ENCODE results near the gene METTL27.
"Not testable (repeated sequence)": the region's sequence is repeated elsewhere in the genome, so short reads cannot be mapped to it uniquely, and the experiment has no call there.

METTL27 gene

DNA sequence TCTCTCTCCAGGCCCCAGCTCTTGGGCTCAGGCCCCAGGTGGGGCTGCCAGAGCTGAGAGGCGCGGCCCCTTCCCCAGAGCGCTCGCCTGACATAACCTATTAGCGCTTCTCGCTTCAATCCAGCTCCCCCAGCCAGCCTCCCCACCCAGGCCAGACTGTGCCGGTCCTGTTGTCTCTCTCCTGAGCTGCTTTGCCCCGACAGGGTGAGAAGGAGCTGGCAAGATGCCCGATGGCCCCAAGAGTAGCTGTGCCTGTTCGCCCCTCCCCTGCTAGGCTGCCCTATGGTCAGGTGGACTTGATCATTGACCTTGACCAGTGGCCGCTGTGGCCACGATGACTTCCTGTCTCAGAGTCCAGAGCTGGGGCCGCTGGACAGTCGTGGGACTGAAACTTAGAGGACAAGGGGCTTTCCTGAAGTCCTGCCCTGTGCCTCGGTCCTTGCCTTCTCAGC lies 27.8 kb upstream of the METTL27 start:
- DNase-seq (ENCODE audit: extremely low read depth in 1 of 2, low read depth in 1 of 2), result no peak

DNA sequence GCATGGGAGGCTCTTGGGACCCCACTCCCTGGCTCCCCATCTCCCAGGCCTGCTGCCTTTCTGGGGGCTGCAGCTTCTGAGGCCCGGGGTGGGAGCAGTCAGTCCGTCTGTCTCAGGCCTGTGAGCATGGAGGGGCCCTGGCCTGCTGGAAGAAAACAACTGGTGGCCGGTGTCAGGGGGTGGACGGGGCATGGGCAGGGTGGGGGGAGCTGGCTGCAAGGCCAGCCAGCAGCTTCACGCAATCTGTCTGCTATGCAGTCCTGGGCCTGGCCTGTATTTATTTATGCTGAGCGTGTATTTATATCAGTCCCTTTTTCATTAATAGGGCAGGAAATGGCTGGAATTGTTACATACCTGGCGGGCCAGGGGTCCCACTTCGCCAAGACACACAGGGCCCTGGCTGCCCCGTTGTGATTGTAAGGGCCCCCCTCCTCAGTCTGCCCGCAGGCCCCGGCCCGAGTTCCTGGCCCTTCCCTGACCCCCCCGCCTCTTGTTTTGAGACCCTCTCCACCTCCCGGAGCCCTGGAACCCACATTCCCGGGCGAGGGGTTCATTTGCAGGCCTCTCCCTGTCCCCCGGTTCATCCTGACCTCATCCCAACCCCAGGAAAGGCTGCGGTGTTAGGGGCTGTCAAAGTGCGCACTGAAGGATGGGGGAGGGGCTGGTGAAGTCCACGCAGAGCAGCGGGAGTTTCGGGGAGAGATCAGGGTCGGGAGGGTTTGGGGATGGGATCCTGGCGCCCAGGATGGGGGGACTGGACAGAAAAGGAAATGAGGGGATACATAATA lies 26.9 kb upstream of the METTL27 start:
- DNase-seq (ENCODE audit: extremely low read depth in 1 of 2, low read depth in 1 of 2), result no peak

DNA sequence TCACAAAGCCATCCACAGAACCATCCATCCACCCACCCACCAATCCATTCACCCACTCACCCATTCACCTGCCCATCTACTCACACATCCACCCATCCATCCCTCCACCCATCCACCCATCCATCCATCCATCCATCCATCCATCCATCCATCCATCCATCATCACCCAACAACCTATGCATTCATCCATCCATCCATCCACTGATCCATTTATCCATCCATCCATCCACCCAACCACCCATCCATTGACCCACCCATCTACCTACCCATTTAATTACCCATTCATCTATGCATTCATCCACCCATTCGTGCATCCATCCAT lies 24.1 kb upstream of the METTL27 start:
- no peak for DNase-seq (ENCODE audit: extremely low read depth in 1 of 2, low read depth in 1 of 2)

DNA sequence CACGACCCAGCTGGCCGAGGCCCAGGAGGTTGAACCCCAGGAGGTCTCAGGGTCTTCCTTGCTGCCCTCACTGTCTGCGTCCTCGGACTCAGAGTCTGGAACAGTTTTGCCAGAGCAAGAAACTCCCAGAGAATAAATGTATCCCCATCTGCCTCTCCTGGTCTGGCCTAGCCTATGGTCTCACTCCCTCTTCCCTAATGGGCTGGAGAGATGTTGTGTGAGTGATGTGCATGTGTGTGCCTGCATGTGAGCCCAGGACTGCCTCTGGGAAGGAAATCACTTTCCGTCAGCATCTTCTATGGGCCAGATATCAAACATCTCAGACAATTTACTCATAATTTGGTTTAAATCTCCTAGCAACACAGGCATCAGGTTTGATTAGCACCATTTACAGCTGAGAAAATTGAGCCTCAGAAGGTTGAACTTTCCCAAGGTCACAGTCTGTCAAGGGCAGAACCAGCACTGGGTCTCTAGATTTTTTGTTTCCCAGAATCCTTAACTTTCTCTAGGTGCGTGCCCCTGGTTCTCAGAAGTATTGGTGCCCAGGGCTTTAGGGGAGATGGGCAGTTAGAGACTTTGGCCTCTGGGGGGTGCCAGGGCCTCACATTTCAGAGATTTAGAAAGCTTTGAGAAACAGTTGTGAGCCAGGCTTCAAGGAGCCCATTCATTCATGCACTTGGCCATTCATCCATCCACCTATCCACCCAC lies 23.6 kb upstream of the METTL27 start:
- DNase-seq (ENCODE audit: extremely low read depth in 1 of 2, low read depth in 1 of 2), result no peak

DNA sequence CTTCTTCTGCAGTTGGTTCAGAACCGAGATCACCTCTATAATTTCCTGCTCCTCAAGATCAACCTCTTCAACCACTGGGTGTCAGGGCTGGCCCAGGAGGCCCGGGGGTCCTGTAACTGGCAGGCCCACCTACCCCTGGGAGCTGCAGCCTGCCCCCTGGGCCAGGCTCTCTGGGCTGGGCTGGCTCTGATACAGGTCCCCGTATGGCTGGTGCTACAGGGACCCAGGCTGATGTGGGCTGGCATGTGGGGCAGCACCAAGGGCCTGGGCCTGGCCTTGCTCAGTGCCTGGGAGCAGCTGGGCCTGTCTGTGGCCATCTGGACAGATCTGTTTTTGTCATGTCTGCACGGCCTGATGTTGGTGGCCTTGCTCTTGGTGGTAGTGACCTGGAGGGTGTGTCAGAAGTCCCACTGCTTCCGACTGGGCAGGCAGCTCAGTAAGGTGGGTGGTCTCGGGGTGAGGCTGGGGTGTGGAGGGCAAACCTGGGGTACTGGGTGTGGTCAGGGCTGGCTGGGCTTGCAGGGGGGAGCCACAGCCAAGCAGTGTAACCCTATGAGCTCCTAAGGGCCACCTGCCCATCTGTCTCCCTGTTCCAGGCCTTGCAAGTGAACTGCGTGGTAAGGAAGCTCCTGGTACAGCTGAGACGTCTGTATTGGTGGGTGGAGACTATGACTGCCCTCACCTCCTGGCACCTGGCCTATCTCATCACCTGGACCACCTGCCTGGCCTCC lies 22.8 kb upstream of the METTL27 start:
- no peak for DNase-seq (ENCODE audit: extremely low read depth in 1 of 2, low read depth in 1 of 2)

DNA sequence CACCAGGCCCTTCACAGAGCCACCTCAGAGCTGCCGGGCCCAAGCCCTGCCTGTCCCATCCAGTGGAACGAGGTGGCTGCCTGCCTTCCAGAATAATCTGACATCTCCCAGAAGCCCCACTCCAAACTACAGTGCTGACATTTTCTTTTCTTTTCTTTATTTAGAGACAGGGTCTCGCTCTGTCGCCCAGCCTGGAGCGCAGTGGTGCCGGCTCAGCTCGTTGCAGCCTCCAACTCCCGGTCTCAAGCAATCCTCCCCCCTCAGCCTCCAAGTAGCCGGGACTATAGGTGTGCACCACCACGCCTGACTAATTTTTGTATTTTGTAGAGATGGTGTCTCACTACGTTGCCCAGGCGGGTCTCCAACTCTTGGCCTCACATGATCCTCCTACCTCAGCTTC lies 19.0 kb upstream of the METTL27 start:
- no peak for DNase-seq (ENCODE audit: extremely low read depth in 1 of 2, low read depth in 1 of 2)

DNA sequence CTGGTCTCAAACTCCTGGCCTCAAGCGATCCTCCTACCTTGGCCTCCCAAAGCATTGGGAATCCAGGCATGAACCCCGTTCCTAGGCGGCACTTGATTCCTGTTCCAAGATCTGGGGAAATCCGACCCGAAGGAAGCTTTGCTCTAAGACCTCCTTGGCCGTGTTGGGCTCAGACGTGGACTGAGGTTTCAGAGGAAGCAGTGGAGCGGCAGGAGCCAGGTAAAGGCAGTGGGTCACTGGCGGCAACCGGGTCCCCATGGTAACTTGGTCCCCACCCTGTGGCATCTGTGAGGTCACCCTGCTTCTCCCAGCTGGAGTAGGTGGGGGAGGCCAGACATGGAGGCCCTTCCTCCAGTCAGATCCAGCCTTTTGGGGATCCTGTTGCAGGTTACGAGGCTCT lies 18.5 kb upstream of the METTL27 start, which contains the start of gene TMEM270:
TMEM270 (plus strand) TSS at position 301 of the 400 bp plus-strand sequence; CDS start at position 337, 36 bp downstream.
- no peak for DNase-seq (ENCODE audit: extremely low read depth in 1 of 2, low read depth in 1 of 2)

DNA sequence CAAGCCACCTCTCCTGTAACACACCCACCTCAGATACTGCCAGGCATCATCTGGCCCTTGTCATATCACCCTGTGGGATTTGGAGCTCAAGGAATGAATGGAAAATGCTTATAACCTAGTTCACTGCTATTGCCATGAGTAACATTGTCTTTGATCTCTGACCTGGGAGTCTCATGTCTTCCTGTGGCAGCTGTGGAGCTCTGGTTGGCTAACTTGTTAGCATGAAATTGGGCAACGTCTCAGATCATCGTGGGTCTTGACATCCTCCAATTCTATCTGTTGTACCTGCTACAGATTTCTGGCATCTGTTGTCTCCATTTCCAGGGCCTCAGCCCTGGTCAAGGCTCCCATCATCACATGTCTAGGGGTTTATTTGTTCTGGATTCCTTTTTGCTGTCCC lies 16.5 kb upstream of the METTL27 start:
- DNase-seq (ENCODE audit: extremely low read depth in 1 of 2, low read depth in 1 of 2), result no peak

DNA sequence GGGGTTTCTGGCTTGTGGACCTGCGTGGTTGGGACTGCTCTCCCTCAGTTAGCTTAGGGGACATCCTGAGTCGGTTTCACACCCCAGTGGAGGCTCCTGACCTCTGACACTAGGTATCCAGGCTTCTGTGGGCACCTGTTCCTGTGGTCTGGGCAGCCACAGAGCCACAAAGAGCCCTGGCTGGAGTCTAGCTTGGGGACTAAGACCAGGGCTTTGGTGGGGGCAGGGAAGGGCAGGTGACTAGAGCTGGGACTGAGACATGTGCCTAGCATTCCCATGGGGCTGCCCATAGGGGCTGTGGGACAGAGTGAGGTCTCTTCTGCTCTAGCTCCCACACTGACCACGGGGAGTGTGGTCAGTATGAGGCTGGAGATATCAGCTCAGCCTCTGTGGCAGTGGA lies 14.6 kb upstream of the METTL27 start:
- no peak for DNase-seq (ENCODE audit: extremely low read depth in 1 of 2, low read depth in 1 of 2)

DNA sequence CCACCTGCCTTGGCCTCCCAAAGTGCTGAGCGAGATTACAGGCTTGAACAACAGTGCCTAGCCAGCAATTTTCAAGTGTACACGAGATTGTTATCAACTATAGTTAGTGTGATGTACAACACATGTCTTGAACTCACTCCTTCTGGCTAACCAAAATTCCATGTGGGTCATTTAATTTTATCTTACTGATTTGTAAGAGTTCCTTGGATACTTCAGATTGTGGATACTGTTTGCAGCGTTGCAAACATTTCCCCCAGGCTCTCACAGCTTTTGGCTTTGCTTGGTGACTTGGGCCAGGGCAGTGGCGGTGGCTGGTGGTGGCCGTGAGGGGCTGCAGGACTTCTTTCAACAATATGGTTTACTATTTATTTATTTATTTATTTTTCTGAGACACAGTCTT lies 10.2 kb upstream of the METTL27 start:
- DNase-seq (ENCODE audit: extremely low read depth in 1 of 2, low read depth in 1 of 2), result no peak

DNA sequence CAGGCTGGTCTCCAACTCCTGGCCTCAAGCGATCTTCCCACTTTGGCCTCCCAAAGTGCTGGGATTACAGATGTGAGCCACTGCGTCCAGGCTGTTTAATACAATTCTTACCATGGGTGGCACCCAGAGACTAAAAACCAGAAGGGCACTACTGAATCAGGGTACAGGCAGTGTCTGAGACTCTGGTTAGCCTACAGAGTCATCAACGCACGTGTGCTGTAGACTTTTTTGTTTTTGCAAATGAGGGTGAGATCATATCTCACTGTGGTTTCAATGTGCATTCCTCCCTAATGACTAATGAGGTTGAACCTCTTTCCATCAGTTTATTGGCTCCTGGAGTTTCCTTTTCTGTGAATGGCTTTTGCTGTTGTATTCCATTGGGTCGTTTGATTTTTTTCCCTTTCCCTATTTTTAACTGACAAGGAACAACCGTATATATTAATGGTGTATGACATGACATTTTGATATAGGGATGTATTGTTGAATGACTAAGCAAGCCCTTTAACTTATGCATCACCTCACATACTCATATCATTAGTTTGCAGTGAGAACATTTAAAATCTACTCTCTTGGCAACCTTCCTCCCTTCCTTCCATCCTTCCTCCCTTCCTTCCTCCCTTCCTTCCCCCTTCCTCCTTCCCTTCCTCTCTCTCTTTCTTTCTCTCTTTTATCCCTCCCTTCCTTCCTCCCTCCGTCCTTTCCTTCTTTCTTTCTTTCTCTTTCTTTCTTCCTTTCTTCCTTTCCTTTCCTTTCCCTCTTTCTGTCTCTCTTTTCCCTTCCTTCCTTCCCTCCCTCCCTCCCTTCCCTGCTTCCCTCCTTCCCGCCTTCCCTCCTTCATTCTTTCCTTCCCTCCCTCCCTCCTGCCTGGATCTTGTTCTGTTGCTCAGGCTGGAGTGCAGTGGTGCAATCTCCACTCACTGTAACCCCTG lies 9.4 kb upstream of the METTL27 start:
- DNase-seq (ENCODE audit: extremely low read depth in 1 of 2, low read depth in 1 of 2), result peak in 1 of 2 donors; percentile 32

DNA sequence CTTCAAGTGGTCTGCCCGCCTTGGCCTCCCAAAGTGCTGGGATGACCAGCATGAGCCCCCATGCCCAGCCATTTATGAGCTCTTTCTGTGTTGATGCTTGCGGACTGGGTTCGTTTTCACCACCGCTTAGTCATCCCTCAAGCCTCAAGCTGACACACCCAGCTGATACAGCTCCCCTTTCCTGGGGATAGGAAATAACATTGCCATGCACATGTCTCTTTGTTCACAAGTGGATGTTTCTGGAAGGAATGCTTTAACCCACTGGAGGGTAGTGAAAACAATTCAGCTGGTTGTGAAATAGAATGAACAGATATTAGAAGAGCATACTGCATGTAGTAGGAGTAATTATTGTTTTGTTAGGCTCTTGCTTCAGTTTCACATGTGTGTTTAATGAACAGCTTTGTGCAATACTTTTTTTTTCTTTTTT lies 8.5 kb upstream of the METTL27 start:
- no peak for DNase-seq (ENCODE audit: extremely low read depth in 1 of 2, low read depth in 1 of 2)

DNA sequence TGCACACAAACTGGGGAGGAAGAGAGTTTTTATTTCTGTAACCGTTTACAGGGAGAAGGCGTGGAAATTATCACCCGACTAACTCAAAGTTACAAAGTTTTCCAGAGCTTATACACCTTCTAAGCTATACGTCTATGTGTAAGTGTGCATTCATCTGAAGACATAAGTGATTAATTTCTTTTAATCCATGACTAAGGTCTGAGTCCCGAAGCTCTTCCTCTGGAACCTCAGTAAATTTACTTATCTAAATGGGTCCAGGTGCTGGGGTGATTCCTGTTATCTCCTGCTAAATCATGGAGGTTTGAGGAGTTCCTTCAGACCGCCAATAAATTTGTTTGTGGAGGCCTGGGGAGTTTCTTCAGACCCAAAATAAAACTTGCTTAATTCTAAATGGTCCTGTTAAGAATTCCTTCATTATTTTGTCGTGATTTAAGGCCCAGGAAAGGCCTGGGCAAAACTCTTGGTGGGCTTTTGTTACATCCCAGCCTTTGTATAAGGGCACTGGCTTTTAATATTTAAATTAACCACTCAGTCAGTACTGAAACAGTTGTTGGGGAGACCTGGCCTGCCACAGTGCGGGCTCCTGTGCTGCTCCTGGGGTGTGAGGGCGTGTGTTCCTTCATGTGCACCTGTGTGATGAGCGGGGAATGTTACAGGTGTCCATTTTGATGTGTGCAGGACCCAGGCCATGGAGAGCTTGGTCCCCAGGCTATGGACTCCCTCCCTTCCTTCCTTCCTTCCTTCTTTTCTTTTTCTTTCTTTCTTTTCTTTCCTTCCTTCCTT lies 5.8 kb upstream of the METTL27 start:
- no peak for DNase-seq (ENCODE audit: extremely low read depth in 1 of 2, low read depth in 1 of 2)

DNA sequence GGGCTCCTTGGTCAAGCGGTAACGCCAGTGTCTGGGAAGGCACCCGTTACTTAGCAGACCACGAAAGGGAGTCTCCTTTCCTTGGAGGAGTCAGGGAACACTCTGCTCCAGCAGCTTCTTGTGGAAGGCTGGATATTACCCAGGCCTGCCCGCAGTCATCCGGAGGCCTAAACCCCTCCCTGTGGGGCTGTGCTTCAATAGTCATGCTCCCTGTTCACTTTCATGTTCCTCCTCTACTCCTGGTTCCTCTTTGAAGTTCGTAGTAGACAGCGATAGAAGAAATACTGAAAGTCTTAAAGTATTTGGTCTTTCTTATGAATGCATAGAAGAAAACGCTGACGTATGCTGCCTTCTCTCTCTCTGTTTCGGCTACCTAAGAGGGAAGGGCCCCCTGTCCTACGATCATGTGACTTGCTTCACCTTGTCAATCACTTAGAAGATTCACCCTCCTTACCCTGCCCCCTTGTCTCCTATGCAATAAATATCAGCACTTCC lies 3.4 kb upstream of the METTL27 start:
- not testable (repeated sequence) for DNase-seq (ENCODE audit: extremely low read depth in 1 of 2, low read depth in 1 of 2)

DNA sequence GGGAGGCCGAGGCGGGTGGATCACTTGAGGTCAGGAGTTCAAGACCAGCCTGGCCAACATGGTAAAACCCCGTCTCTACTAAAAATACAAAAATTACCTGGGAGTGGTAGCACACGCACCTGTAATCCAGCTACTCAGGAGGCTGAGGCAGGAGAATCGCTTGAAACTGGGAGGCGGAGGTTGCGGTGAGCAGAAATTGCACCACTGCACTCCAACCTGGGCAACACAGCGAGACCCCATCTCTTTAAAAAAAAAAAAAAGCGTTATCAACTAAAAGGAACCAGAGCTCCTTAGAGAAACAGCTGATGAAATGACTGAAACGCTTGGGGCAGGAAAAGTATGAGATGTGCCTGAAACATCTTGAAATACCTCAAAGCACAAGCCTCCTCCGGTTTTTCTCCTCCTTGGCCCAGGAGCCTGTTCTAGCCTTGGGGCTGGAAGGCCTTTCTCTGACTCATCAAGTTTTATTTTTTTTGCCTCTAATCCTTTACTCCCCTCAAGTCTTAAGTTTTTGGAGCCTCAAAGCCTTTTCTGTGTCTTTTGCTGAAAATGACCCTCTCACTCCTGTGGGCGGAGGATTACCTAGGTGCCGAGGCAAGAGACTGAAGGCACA lies 2.6 kb upstream of the METTL27 start:
- DNase-seq (ENCODE audit: extremely low read depth in 1 of 2, low read depth in 1 of 2), result no peak

DNA sequence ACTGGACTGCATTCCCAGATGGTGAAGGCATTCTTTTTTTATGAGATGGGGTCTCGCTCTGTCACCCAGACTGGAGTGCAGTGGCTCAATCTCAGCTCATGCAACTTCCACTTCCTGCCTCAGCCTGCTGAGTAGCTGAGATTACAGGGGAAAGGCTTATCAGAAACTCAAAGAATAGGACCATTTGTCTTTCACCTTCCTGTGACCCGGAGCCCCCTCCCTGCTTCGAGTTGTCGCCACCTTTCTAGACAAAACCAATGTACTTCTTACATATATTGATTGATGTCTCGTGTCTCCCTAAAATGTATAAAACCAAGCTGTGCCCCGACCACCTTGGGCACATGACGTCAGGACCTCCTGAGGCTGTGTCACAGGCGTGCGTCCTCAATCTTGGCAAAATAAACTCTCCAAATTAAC lies 1.8 kb upstream of the METTL27 start:
- DNase-seq (ENCODE audit: extremely low read depth in 1 of 2, low read depth in 1 of 2), result no peak

DNA sequence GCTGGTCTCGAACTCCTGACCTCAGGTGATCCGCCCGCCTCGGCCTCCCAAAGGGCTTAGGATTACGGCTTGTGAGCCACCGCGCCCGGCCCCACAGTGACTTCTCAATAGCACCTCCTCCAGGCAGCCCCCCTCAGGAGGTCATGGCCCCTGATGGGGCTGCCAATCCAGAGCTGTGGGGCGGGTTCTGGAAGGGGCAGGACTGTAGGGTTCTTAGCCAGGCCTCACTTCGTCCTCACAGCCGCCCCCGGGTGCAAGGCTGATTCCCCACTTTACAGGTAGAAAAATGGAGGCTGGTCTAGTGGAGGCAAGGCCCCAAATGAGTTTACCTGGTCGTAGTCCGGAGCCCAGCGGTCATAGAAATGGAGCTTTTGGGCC lies 638 bp downstream of the METTL27 start:
- DNase-seq (ENCODE audit: extremely low read depth in 1 of 2, low read depth in 1 of 2), result no peak

DNA sequence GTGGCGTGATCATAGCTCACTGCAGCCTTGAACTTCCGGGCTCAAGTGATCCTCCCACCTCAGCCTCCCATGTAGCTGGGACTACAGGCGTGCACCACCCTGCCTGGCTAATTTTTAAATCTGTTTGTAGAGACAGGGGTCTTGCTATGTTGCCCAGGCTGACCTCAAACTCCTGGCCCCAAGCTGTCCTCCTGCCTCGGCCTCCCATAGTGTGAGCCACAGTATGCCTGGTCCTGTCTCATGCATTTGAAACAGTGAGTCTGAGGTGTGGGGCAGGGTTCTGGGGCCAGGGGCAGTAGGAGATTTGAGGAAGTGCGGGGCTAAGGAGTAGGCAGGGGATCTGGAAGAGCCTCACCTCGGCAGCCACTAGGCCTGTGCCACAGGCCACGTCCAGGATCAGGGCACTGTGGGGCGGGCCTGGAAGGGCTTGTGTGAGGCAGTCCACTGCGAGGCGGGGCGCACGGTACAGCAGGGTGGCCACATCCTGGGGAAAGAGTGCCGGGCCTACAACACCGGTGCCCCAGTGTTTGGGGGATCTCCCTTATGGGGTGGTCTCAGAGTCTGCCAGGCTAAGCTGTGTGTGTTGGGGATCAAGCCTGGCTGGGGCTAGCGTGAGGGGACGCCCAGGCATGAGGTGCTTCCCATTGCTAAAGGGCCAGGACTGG lies 1.5 kb downstream of the METTL27 start:
- DNase-seq (ENCODE audit: extremely low read depth in 1 of 2, low read depth in 1 of 2), result no peak
